ENCODE measurements around the gene ZNF646. TPM values are rescaled to one million over a fixed set of nuclear protein-coding genes. Genes with fewer than 3 reads are reported as not detected.

Gene ZNF646
- total and polyA plus RNA-seq, 2 donors (not counting 3 experiments of a cell fraction or from before 2014, with no cell fraction given), result 4.1 to 15.9 TPM

GRCh38 chr16:31071861-31072260, 2.4 kb upstream of the ZNF646 start:
- Histone ChIP-seq H3K9me1 (replicated peaks; ENCODE audit: control insufficient read depth, extremely low read depth, insufficient read depth, low read length) (no peaks in the 10 kb centered on the region), H3K4me2 (ENCODE audit: insufficient read depth, low read length) (peak overlapping the region; percentile 93), H3K4me1 (ENCODE audit: control insufficient read depth, extremely low read depth, insufficient read depth, low read length) (peaks cover 14% of the 10 kb centered on the region), H3K4me3 (replicated peaks in 1 of 3; ENCODE audit: insufficient read depth in 1 of 3, low read depth in 1 of 3, low read length in 3 of 3) (peak overlapping the region in 2 of 3 experiments; percentile 87), H3K9me3 (replicated peaks; ENCODE audit: control insufficient read depth, insufficient read depth, low read length) (no peaks in the 10 kb centered on the region), H3K79me2 (ENCODE audit: control insufficient read depth, insufficient read depth, low read length) (peaks cover 55% of the 10 kb centered on the region), H3K27me3 (ENCODE audit: control insufficient read depth in 2 of 2, insufficient read depth in 2 of 2, low read length in 2 of 2) (no peaks in the 10 kb centered on the region), H2AFZ (ENCODE audit: low read depth, low read length) (no peak overlapping the region), H3K9ac (replicated peaks; ENCODE audit: extremely low read depth, insufficient read depth, low read length) (peak overlapping the region; percentile 97), H3K36me3 (ENCODE audit: control insufficient read depth in 2 of 2, extremely low read depth in 1 of 2, insufficient read depth in 2 of 2, low read length in 2 of 2) (peaks cover 0 to 3% of the 10 kb centered on the region in 2 experiments), H4K20me1 (replicated peaks; ENCODE audit: control insufficient read depth, extremely low read depth, insufficient read depth, low read length) (no peaks in the 10 kb centered on the region), H3K27ac (ENCODE audit: insufficient read depth, low read depth, low read length) (peak overlapping the region; percentile 86)
- DNase-seq (ENCODE audit: low read depth, low spot score) (peak; percentile 21), FAIRE-seq (peak; percentile 59)
- dilution Hi-C loops (cut with MboI; ENCODE audit: extremely low pct_ligation_motif_present, low sequenced_read_pairs) (no loop called here), intact Hi-C loops (cut with micrococcal nuclease) (loop anchor here (2.0 to 10.0 kb wide), 2 partner anchors 13 to 793 kb away; no protein-coding TSS in a partner anchor)
- BruUV-seq (replicated peaks), result no TSS peak
- TF ChIP-seq MAX (IDR thresholded peaks at IDR 0.05; ENCODE audit: insufficient read depth, insufficient read length) (no peak), JUN (IDR thresholded peaks at IDR 0.05; ENCODE audit: borderline replicate concordance, insufficient read depth, insufficient read length, low read depth) (no peak), EZH2 (IDR thresholded peaks at IDR 0.05; ENCODE audit: borderline replicate concordance, low read depth, low read length, severe bottlenecking) (no peak), POLR2A (IDR thresholded peaks at IDR 0.05; ENCODE audit: low read depth, low read length) (no peak), GATA2 (IDR thresholded peaks at IDR 0.05; ENCODE audit: insufficient read depth, insufficient read length, low read depth, low read length) (no peak), CTCF (IDR thresholded peaks at IDR 0.05; ENCODE audit: extremely low read depth in 1 of 2, insufficient read depth in 1 of 2, low read depth in 1 of 2, low read length in 2 of 2) (no peak), POLR2AphosphoS5 (IDR thresholded peaks at IDR 0.05; ENCODE audit: insufficient read depth, low read depth, low read length) (no peak), MYC (IDR thresholded peaks at IDR 0.05; ENCODE audit: low read depth, low read length) (no peak), FOS (IDR thresholded peaks at IDR 0.05; ENCODE audit: borderline replicate concordance, insufficient read depth, low read length) (no peak)
- CTCF ChIA-PET, result no interaction called here
- POLR2A ChIA-PET, result interaction anchor here (1.0 kb wide), 1 partner anchor 109 kb away, joined by 3 read pairs; no protein-coding TSS in a partner anchor

Data from endothelial cell of umbilical vein (primary cell).